Colonic mucosa (tissue), 4 donors: ENCODE data around the gene DNAJB14. TPM values are rescaled to one million over a fixed set of nuclear protein-coding genes. Genes with fewer than 3 reads are reported as not detected.

ENCODE experiments used
- DNase-seq: peaks from one replicate; pipeline ENCODE4 v3.0.0-alpha.2; 2020
- H3K27ac ChIP-seq: fragments of 200-600 bp; one replicate; pipeline ENCODE4 v1.8.0; 2021
- H3K27me3 ChIP-seq: fragments of 200-600 bp; one replicate; pipeline ENCODE4 v1.8.0; 2021
- H3K36me3 ChIP-seq: fragments of 200-600 bp; one replicate; pipeline ENCODE4 v1.8.0; 2021
- H3K4me1 ChIP-seq: fragments of 200-600 bp; one replicate; pipeline ENCODE4 v1.8.0; 2021; ENCODE audit warnings: mild to moderate bottlenecking
- H3K4me3 ChIP-seq: fragments of 200-600 bp; one replicate; pipeline ENCODE4 v1.8.0; 2021
- H3K9ac ChIP-seq, 2 donors: one replicate each; pipeline ENCODE4 v1.7.0; 2013; ENCODE audit warnings: control low read depth in 2 of 2, low read depth in 2 of 2, low read length in 2 of 2
- H3K9me3 ChIP-seq: fragments of 200-600 bp; one replicate; pipeline ENCODE4 v1.8.0; 2021
- intact Hi-C: fragments of 100-400 bp; cut with DNase I; formaldehyde crosslinking; loops from one replicate; pipeline ENCODE4 v1.14.1; 2022
- total RNA-seq, 2 donors: library from RNA; stranded (reverse); fragmentation: NEBNext Ultra II Directional in 1 of 2; extraction: Animal tissue kit (Norgen Biotek cat#: 25700) in 1 of 2; gene quantifications; one replicate each; pipeline ENCODE4 v1.2.1, GENCODE V29; 2021
- TF ChIP-seq, protein P1 (sequence below): fragments of 200-600 bp; IDR thresholded peaks from one replicate; pipeline ENCODE4 v1.8.0; 2022; ENCODE audit warnings: antibody characterized with exemption, mild to moderate bottlenecking
- donor health status: healthy.
- donor health status: DM: no; HTN: no; CAD: no.
- donor health status: DM: no; HTN: no; CAD: no.

Gene DNAJB14
- total RNA-seq, 2 donors from 2014 or later = 41.9 to 57.2 TPM

DNA sequence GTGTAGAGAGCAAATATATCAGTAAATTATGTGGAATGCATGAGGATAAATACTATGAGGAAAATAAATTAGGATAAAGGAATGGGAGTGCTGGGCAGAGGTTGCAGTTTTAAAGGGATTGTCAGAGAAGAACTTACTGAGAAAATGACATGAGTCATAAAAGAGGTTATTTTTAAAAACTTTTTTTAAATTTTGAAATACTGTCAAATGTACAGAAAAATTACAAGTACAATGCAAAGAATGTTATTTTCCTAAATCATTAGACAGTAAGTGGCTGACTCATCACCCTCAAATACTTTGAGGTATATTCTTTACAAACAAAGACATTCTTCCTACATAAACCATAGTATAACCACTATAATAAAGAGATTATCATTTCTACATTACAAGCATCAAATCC lies 33.5 kb upstream of the DNAJB14 start:
- no peak overlapping the region for H3K9ac ChIP-seq
- DNase-seq = no peak
- H3K9me3 ChIP-seq = no peaks in the 10 kb centered on the region
- no peak overlapping the region for H3K27ac ChIP-seq
- no peaks in the 10 kb centered on the region for H3K36me3 ChIP-seq
- no peaks in the 10 kb centered on the region for H3K27me3 ChIP-seq
- no peak overlapping the region for H3K4me3 ChIP-seq
- intact Hi-C loops = no loop called here
- TF ChIP-seq, protein P1, sequence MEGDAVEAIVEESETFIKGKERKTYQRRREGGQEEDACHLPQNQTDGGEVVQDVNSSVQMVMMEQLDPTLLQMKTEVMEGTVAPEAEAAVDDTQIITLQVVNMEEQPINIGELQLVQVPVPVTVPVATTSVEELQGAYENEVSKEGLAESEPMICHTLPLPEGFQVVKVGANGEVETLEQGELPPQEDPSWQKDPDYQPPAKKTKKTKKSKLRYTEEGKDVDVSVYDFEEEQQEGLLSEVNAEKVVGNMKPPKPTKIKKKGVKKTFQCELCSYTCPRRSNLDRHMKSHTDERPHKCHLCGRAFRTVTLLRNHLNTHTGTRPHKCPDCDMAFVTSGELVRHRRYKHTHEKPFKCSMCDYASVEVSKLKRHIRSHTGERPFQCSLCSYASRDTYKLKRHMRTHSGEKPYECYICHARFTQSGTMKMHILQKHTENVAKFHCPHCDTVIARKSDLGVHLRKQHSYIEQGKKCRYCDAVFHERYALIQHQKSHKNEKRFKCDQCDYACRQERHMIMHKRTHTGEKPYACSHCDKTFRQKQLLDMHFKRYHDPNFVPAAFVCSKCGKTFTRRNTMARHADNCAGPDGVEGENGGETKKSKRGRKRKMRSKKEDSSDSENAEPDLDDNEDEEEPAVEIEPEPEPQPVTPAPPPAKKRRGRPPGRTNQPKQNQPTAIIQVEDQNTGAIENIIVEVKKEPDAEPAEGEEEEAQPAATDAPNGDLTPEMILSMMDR = no peak
- H3K4me1 ChIP-seq = no peaks in the 10 kb centered on the region

DNA sequence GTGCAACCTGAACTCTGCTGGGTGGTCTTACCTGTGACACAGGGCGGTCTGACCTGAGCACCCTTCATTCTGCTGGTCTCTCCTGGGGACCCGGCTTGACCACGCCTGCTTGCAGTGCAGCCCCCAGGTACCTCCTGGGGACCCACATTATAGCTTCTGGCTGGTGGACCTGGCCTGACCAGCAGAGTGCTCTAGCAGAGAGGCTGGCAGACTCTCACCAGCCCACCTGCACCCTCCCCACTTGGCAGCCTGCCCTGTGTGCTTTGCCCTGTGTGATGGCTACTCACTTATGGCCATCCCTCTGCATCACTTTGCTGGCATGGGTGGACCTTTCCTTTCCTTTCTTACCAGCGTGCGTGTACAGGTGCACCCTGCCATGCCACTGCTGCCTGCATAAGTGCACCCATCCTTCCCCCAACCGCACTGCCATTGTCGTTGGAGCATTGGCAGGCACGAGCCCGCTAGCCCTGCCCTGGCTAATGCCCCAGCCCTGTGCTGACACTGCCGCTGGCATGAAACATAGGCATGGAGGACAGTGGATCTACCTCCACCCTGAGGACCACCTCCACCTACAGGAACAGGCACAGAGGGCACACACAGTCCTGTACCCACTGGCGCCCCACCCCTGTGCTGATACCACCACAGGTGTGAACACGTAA lies 25.2 kb upstream of the DNAJB14 start:
- H3K4me1 ChIP-seq = no peaks in the 10 kb centered on the region
- intact Hi-C loops = no loop called here
- no peaks in the 10 kb centered on the region for H3K9me3 ChIP-seq
- no peak overlapping the region for H3K4me3 ChIP-seq
- no peaks in the 10 kb centered on the region for H3K36me3 ChIP-seq
- no peaks in the 10 kb centered on the region for H3K27me3 ChIP-seq
- H3K27ac ChIP-seq = no peak overlapping the region
- DNase-seq = no peak
- TF ChIP-seq, protein P1 = no peak
- no peak overlapping the region for H3K9ac ChIP-seq

DNA sequence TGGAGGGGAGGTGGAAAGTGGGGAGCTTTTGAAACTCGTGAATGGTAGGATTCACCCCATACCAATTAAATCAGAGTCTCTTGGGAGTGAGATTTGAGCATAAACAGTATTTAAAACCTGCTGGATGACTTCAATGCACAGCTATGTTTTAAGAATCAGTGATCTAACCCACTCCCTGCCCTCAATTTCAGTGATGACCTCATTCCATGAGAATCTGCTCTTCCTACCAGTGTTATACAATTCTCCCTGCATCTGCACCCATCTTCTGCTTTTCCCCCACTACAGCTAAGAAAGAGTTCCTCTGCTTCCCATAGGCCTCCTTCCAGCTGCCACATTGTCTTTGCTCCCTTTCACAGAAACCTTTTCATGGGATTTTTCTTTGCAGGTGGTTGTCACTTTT lies 21.9 kb upstream of the DNAJB14 start:
- H3K27ac ChIP-seq = no peak overlapping the region

DNA sequence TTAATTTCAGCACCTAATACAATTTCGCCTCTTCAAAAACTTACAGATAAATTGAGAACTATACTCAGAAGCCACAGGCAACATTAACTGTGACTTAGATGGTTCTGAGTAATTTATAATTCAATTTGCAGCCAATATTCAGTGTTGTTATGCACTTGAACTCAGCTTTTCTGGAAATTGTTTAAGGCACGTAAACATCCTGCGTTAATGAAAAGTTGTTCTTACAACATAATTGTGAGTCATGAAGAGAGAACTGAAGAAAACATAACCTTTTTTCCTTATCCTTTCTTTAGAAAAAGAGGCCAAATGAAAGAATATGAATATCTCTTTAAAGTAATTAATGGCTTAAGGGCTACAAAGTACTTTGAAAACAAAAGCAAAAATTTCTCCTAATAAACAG lies 20.3 kb upstream of the DNAJB14 start:
- TF ChIP-seq, protein P1 = no peak
- Histone ChIP-seq H3K27ac (no peak overlapping the region), H3K36me3 (no peaks in the 10 kb centered on the region), H3K4me3 (no peak overlapping the region), H3K9me3 (no peaks in the 10 kb centered on the region), H3K4me1 (no peaks in the 10 kb centered on the region), H3K9ac (no peak overlapping the region), H3K27me3 (no peaks in the 10 kb centered on the region)
- intact Hi-C loops = no loop called here
- no peak for DNase-seq

More for the DNA sequence above, 21.9 kb upstream of the DNAJB14 start:
- TF ChIP-seq, protein P1 = no peak
- no peak for DNase-seq
- no peak overlapping the region for H3K9ac ChIP-seq
- no peaks in the 10 kb centered on the region for H3K27me3 ChIP-seq
- no peaks in the 10 kb centered on the region for H3K4me1 ChIP-seq
- no peak overlapping the region for H3K4me3 ChIP-seq
- no peaks in the 10 kb centered on the region for H3K9me3 ChIP-seq
- H3K36me3 ChIP-seq = no peaks in the 10 kb centered on the region
- intact Hi-C loops = no loop called here

DNA sequence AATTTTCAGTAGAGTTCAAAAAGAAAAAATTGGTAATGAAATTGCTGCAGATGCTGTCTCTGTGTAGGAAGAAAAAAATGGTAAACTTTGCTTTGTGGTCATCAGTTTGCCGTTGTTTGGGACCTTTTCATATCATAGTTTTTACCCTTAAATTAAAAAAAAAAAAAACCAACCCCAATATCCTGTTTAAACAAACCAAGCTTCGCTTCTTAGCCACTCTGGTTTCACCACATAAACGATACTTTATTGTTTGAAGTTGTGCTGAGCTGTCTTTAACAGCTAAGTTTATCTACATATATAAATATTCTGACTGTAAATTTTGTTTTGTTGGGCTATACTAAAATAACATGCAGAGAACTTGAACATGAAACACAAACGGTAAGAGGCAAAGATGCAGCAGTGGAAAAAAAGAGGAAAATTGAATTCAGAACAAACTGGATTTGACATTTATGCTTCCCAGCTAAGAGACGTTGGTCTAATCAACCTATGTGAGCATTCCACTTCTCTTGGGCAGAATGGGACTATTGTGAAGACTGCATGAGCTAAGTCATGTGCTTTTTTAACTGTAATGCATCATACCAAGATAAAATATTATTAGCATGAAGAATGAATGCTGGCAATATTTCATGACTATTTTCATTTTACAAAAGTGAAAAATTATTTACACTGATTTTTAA lies 19.4 kb upstream of the DNAJB14 start:
- H3K36me3 ChIP-seq = no peaks in the 10 kb centered on the region
- H3K4me1 ChIP-seq = no peaks in the 10 kb centered on the region
- H3K9ac ChIP-seq = no peak overlapping the region
- H3K4me3 ChIP-seq = no peak overlapping the region
- intact Hi-C loops = no loop called here
- no peaks in the 10 kb centered on the region for H3K27me3 ChIP-seq
- TF ChIP-seq, protein P1 = no peak
- no peak overlapping the region for H3K27ac ChIP-seq
- H3K9me3 ChIP-seq = no peaks in the 10 kb centered on the region
- DNase-seq = no peak
